GM21423 (cell line): Measurements from ENCODE around the gene DYNLT2B.
"Not testable (repeated sequence)": the region's sequence is repeated elsewhere in the genome, so short reads cannot be mapped to it uniquely, and the experiment has no call there.

Experiments used
- ATAC-seq: cut with Tn5 transposase; IDR thresholded peaks from one replicate; pipeline ENCODE4 v1.9.1; 2021; ENCODE audit warnings: mild to moderate bottlenecking, moderate library complexity; ENCODE audit not compliant: unreplicated experiment

Gene DYNLT2B

GRCh38 chr3:196274585-196274984 is 43.5 kb downstream of the DYNLT2B start:
- peak; percentile 89 for ATAC-seq

- no peak for ATAC-seq
Observed at GRCh38 chr3:196273655-196274054, 44.4 kb downstream of the DYNLT2B start.

GRCh38 chr3:196272826-196273225 is 45.2 kb downstream of the DYNLT2B start:
- no peak for ATAC-seq

- no peak for ATAC-seq
Observed at GRCh38 chr3:196270499-196270898, 47.5 kb downstream of the DYNLT2B start.

- ATAC-seq: no peak
Observed at GRCh38 chr3:196268284-196269163, 49.5 kb downstream of the DYNLT2B start.

GRCh38 chr3:196263819-196264218 is 54.2 kb downstream of the DYNLT2B start:
- ATAC-seq: no peak

GRCh38 chr3:196260784-196261183 is 57.3 kb downstream of the DYNLT2B start:
- no peak for ATAC-seq

- ATAC-seq: no peak
Observed at GRCh38 chr3:196255776-196256175, 62.3 kb downstream of the DYNLT2B start.

- ATAC-seq: no peak
Observed at GRCh38 chr3:196254376-196255283, 63.4 kb downstream of the DYNLT2B start.

- no peak for ATAC-seq
Observed at GRCh38 chr3:196251918-196252317, 66.1 kb downstream of the DYNLT2B start.

GRCh38 chr3:196246612-196247308 is 71.3 kb downstream of the DYNLT2B start:
- ATAC-seq: no peak

- not testable (repeated sequence) for ATAC-seq
Observed at GRCh38 chr3:196244166-196244565, 73.9 kb downstream of the DYNLT2B start.

- no peak for ATAC-seq
Observed at GRCh38 chr3:196241704-196242103, 76.3 kb downstream of the DYNLT2B start.
